ENCODE data around the gene FARSB.

GRCh38 chr2:222690564-222691200, 34.8 kb upstream of the FARSB start:
- TF ChIP-seq CTCF (IDR thresholded peaks at IDR 0.05; ENCODE audit: extremely low read depth in 1 of 2, insufficient read depth in 1 of 2, low read depth in 1 of 2, low read length in 2 of 2) (peak; percentile 99 to 100), POLR2A (IDR thresholded peaks at IDR 0.05; ENCODE audit: low read depth, low read length) (no peak), EZH2 (IDR thresholded peaks at IDR 0.05; ENCODE audit: borderline replicate concordance, low read depth, low read length, severe bottlenecking) (no peak), POLR2AphosphoS5 (IDR thresholded peaks at IDR 0.05; ENCODE audit: insufficient read depth, low read depth, low read length) (no peak), JUN (IDR thresholded peaks at IDR 0.05; ENCODE audit: borderline replicate concordance, insufficient read depth, insufficient read length, low read depth) (no peak), MYC (IDR thresholded peaks at IDR 0.05; ENCODE audit: low read depth, low read length) (no peak)
- TF ChIP-seq, protein P1, sequence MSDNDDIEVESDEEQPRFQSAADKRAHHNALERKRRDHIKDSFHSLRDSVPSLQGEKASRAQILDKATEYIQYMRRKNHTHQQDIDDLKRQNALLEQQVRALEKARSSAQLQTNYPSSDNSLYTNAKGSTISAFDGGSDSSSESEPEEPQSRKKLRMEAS (IDR thresholded peaks at IDR 0.05; ENCODE audit: insufficient read depth, insufficient read length) = no peak

Data from endothelial cell of umbilical vein (primary cell).